Measurements from ENCODE around the gene CUL9. TPM values are rescaled to one million over a fixed set of nuclear protein-coding genes. Genes with fewer than 3 reads are reported as not detected.

The CUL9 gene
- total RNA-seq, 3 donors from 2014 or later (not counting 1 experiment from before 2014, with no cell fraction given), result 73.1 to 85.7 (median 73.9) TPM

- H3K27ac ChIP-seq (ENCODE audit: low read length), result no peak overlapping the region
- no peaks in the 10 kb centered on the region for H3K9me3 ChIP-seq (ENCODE audit: control insufficient read depth, insufficient read depth, low read length)
- ATAC-seq, result no peak
- H3K36me3 ChIP-seq (ENCODE audit: control insufficient read depth, insufficient read depth, low read length), result peaks cover 47% of the 10 kb centered on the region
- H3K36me3 Mint-ChIP-seq, result peaks cover 10% of the 10 kb centered on the region
- no peak overlapping the region for H3K4me3 ChIP-seq (ENCODE audit: low read length)
- no peaks in the 10 kb centered on the region for H3K27me3 Mint-ChIP-seq (ENCODE audit: low read depth in 2 of 2)
- 96% methylated on average over 5 of the region's 5 CpGs for WGBS (ENCODE audit: insufficient coverage)
- H3K27ac Mint-ChIP-seq, result no peak overlapping the region
- intact Hi-C loops (cut with micrococcal nuclease), result no loop called here
- no peaks in the 10 kb centered on the region for H3K4me1 Mint-ChIP-seq
- TF ChIP-seq, protein P1, sequence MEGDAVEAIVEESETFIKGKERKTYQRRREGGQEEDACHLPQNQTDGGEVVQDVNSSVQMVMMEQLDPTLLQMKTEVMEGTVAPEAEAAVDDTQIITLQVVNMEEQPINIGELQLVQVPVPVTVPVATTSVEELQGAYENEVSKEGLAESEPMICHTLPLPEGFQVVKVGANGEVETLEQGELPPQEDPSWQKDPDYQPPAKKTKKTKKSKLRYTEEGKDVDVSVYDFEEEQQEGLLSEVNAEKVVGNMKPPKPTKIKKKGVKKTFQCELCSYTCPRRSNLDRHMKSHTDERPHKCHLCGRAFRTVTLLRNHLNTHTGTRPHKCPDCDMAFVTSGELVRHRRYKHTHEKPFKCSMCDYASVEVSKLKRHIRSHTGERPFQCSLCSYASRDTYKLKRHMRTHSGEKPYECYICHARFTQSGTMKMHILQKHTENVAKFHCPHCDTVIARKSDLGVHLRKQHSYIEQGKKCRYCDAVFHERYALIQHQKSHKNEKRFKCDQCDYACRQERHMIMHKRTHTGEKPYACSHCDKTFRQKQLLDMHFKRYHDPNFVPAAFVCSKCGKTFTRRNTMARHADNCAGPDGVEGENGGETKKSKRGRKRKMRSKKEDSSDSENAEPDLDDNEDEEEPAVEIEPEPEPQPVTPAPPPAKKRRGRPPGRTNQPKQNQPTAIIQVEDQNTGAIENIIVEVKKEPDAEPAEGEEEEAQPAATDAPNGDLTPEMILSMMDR (IDR thresholded peaks at IDR 0.05), result no peak
- no peaks in the 10 kb centered on the region for H3K9me3 Mint-ChIP-seq
- H3K27me3 ChIP-seq (ENCODE audit: control insufficient read depth, insufficient read depth, low read length), result no peaks in the 10 kb centered on the region
- H3K4me1 ChIP-seq (ENCODE audit: control insufficient read depth, insufficient read depth, low read length), result no peaks in the 10 kb centered on the region
- no peak for DNase-seq
- no peak overlapping the region for H3K4me3 Mint-ChIP-seq
These were observed 14.3 kb downstream of the CUL9 start for GRCh38 chr6:43196337-43196736.

- H3K9me3 ChIP-seq (ENCODE audit: control insufficient read depth, insufficient read depth, low read length), result no peaks in the 10 kb centered on the region
- ATAC-seq (no peak), DNase-seq (no peak)
- peaks cover 10% of the 10 kb centered on the region for H3K36me3 Mint-ChIP-seq
- H3K4me3 Mint-ChIP-seq, result no peak overlapping the region
- TF ChIP-seq, protein P1 (IDR thresholded peaks at IDR 0.05), result no peak
- no peak overlapping the region for H3K4me3 ChIP-seq (ENCODE audit: low read length)
- no peaks in the 10 kb centered on the region for H3K27me3 Mint-ChIP-seq (ENCODE audit: low read depth in 2 of 2)
- 92% methylated on average over 4 of the region's 6 CpGs for WGBS (ENCODE audit: insufficient coverage)
- no peak overlapping the region for H3K27ac Mint-ChIP-seq
- H3K36me3 ChIP-seq (ENCODE audit: control insufficient read depth, insufficient read depth, low read length), result peaks cover 37% of the 10 kb centered on the region
- no peaks in the 10 kb centered on the region for H3K4me1 ChIP-seq (ENCODE audit: control insufficient read depth, insufficient read depth, low read length)
- H3K27ac ChIP-seq (ENCODE audit: low read length), result no peak overlapping the region
- intact Hi-C loops (cut with micrococcal nuclease), result no loop called here
- H3K9me3 Mint-ChIP-seq, result no peaks in the 10 kb centered on the region
- H3K27me3 ChIP-seq (ENCODE audit: control insufficient read depth, insufficient read depth, low read length), result no peaks in the 10 kb centered on the region
- no peaks in the 10 kb centered on the region for H3K4me1 Mint-ChIP-seq
These were observed 17.9 kb downstream of the CUL9 start for GRCh38 chr6:43199912-43200311.

DNA sequence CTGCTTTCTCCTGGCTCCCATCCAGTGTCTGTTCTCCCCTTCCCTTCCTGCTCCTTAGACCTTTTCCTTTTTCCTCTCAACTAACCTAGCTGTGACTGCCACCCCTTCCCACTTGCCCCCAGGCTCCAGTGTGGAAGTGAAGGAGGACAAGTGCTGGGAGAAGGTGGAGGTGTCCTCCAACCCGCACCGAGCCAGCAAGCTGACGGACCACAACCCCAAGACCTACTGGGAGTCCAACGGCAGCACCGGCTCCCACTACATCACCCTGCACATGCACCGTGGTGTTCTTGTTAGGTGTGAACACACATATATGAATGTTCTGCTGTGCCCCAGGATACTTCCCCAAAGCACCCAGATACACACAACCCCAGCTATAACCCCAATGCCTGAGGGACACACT lies 18.5 kb downstream of the CUL9 start:
- Mint-ChIP-seq H3K9me3 (no peaks in the 10 kb centered on the region), H3K4me3 (no peak overlapping the region), H3K27me3 (ENCODE audit: low read depth in 2 of 2) (no peaks in the 10 kb centered on the region), H3K27ac (no peak overlapping the region), H3K36me3 (peaks cover 10% of the 10 kb centered on the region), H3K4me1 (peaks cover 0 to 5% of the 10 kb centered on the region in 2 donors)
- no peak for ATAC-seq
- no peaks in the 10 kb centered on the region for H3K4me1 ChIP-seq (ENCODE audit: control insufficient read depth, insufficient read depth, low read length)
- H3K27me3 ChIP-seq (ENCODE audit: control insufficient read depth, insufficient read depth, low read length), result no peaks in the 10 kb centered on the region
- no peak overlapping the region for H3K4me3 ChIP-seq (ENCODE audit: low read length)
- TF ChIP-seq, protein P1 (IDR thresholded peaks at IDR 0.05), result no peak
- no peaks in the 10 kb centered on the region for H3K9me3 ChIP-seq (ENCODE audit: control insufficient read depth, insufficient read depth, low read length)
- no peak overlapping the region for H3K27ac ChIP-seq (ENCODE audit: low read length)
- intact Hi-C loops (cut with micrococcal nuclease), result no loop called here
- no peak for DNase-seq
- peaks cover 31% of the 10 kb centered on the region for H3K36me3 ChIP-seq (ENCODE audit: control insufficient read depth, insufficient read depth, low read length)
- WGBS (ENCODE audit: insufficient coverage), result 96% methylated on average over 6 of the region's 6 CpGs

- no peak overlapping the region for H3K27ac Mint-ChIP-seq
- peaks cover 0 to 5% of the 10 kb centered on the region in 2 donors for H3K4me1 Mint-ChIP-seq
- Histone ChIP-seq H3K27me3 (ENCODE audit: control insufficient read depth, insufficient read depth, low read length) (no peaks in the 10 kb centered on the region), H3K4me3 (ENCODE audit: low read length) (no peak overlapping the region), H3K4me1 (ENCODE audit: control insufficient read depth, insufficient read depth, low read length) (no peaks in the 10 kb centered on the region), H3K36me3 (ENCODE audit: control insufficient read depth, insufficient read depth, low read length) (peaks cover 19% of the 10 kb centered on the region), H3K27ac (ENCODE audit: low read length) (no peak overlapping the region), H3K9me3 (ENCODE audit: control insufficient read depth, insufficient read depth, low read length) (no peaks in the 10 kb centered on the region)
- H3K4me3 Mint-ChIP-seq, result no peak overlapping the region
- 96% methylated on average over 5 of the region's 5 CpGs for WGBS (ENCODE audit: insufficient coverage)
- intact Hi-C loops (cut with micrococcal nuclease), result no loop called here
- no peaks in the 10 kb centered on the region for H3K9me3 Mint-ChIP-seq
- no peaks in the 10 kb centered on the region for H3K36me3 Mint-ChIP-seq
- no peak for ATAC-seq
- no peak for DNase-seq
- H3K27me3 Mint-ChIP-seq (ENCODE audit: low read depth in 2 of 2), result no peaks in the 10 kb centered on the region
- TF ChIP-seq, protein P1 (IDR thresholded peaks at IDR 0.05), result no peak
These were observed 20.5 kb downstream of the CUL9 start for GRCh38 chr6:43202451-43202850.
